Neural progenitor cell (in vitro differentiated cells): Measurements from ENCODE around the gene FAM98A.

ENCODE experiments used
- EZH2 ChIP-seq: fragments of 200-600 bp; sonication (generic); IDR thresholded peaks from 2 replicates; pipeline ENCODE4 v1.6.1; 2017; ENCODE audit warnings: antibody characterized with exemption, mild to moderate bottlenecking, moderate library complexity
- TF ChIP-seq, protein P1 (sequence below): fragments of 200-600 bp; sonication (generic); IDR thresholded peaks from 2 replicates; pipeline ENCODE4 v1.5.1; 2017; ENCODE audit warnings: antibody characterized with exemption, mild to moderate bottlenecking

- TF ChIP-seq, protein P1, sequence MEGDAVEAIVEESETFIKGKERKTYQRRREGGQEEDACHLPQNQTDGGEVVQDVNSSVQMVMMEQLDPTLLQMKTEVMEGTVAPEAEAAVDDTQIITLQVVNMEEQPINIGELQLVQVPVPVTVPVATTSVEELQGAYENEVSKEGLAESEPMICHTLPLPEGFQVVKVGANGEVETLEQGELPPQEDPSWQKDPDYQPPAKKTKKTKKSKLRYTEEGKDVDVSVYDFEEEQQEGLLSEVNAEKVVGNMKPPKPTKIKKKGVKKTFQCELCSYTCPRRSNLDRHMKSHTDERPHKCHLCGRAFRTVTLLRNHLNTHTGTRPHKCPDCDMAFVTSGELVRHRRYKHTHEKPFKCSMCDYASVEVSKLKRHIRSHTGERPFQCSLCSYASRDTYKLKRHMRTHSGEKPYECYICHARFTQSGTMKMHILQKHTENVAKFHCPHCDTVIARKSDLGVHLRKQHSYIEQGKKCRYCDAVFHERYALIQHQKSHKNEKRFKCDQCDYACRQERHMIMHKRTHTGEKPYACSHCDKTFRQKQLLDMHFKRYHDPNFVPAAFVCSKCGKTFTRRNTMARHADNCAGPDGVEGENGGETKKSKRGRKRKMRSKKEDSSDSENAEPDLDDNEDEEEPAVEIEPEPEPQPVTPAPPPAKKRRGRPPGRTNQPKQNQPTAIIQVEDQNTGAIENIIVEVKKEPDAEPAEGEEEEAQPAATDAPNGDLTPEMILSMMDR, result no peak
- TF ChIP-seq EZH2, result no peak
Observed at GRCh38 chr2:33559328-33559727, 39.8 kb downstream of the FAM98A start.
